Prostate gland (tissue), 2 donors: Measurements from ENCODE around the gene YIF1A. TPM values are rescaled to one million over a fixed set of nuclear protein-coding genes. Genes with fewer than 3 reads are reported as not detected.

Experiments used
- DNase-seq: peaks from one replicate; pipeline ENCODE4 v3.0.0-alpha.2; 2019; ENCODE audit warnings: low spot score
- H3K27ac ChIP-seq, 2 donors: fragments of 200-600 bp; sonication (generic); 2 replicates each; pipeline ENCODE4 v1.5.1; 2017 to 2019
- H3K27me3 ChIP-seq: fragments of 200-600 bp; sonication (generic); replicated peaks from 2 replicates; pipeline ENCODE4 v1.5.1; 2019; ENCODE audit not compliant: insufficient read depth
- H3K36me3 ChIP-seq, 2 donors: fragments of 200-600 bp; sonication (generic); 1 replicate in 1 of 2; 2 replicates in 1 of 2; pipeline versions ENCODE4 v1.5.1 to v1.8.1; 2017 to 2019
- H3K4me1 ChIP-seq: fragments of 200-600 bp; sonication (generic); replicated peaks from 2 replicates; pipeline ENCODE4 v1.5.1; 2019
- H3K4me3 ChIP-seq, 2 donors: fragments of 200-600 bp; sonication (generic); 2 replicates each; pipeline ENCODE4 v1.5.1; 2017 to 2019
- H3K9me3 ChIP-seq: fragments of 200-600 bp; sonication (generic); 2 replicates; pipeline ENCODE4 v1.5.1; 2017
- CTCF ChIP-seq, 4 experiments: fragments of 200-600 bp in 2 of 4; fragments of 450-650 bp in 2 of 4; sonication (generic) in 2 of 4; IDR thresholded peaks; 1 replicate in 3 of 4; 2 replicates in 1 of 4; pipeline ENCODE4 v1.5.1; 2016 to 2019; ENCODE audit warnings: antibody characterized with exemption in 4 of 4, mild to moderate bottlenecking in 2 of 4, moderate library complexity in 2 of 4
- POLR2A ChIP-seq: fragments of 450-650 bp; IDR thresholded peaks from one replicate; pipeline ENCODE4 v1.6.1; 2016; ENCODE audit warnings: antibody characterized with exemption, mild to moderate bottlenecking
- POLR2AphosphoS5 ChIP-seq: sonication (generic); formaldehyde crosslinking; IDR thresholded peaks from one replicate; pipeline ENCODE4 v1.6.1; 2017; ENCODE audit warnings: antibody characterized with exemption
- WGBS: methylation state at CpG from one replicate; pipeline ENCODE4 v1.1.5; 2018; 5-methylcytosine and 5-hydroxymethylcytosine counted together
- intact Hi-C: fragments of 100-400 bp; cut with DNase I; formaldehyde crosslinking; loops from one replicate; pipeline ENCODE4 v1.14.2; 2022
- total RNA-seq, 2 donors: library from RNA; depleted of rRNA; stranded (reverse); fragments of >200 nt; gene quantifications; one replicate each; pipeline ENCODE4 v1.1.0, GENCODE V29; 2016

The YIF1A gene
- total RNA-seq, 2 donors from 2014 or later, result 92.6 to 112 TPM

- intact Hi-C loops, result loop anchor here (2.0 kb wide), 1 partner anchor 59 kb away; no protein-coding TSS in a partner anchor
- 40% methylated on average over 12 of the region's 20 CpGs for WGBS
- TF ChIP-seq POLR2A (no peak), CTCF (IDR thresholded peaks at IDR 0.05) (no peak), POLR2AphosphoS5 (no peak)
- Histone ChIP-seq H3K4me1 (peaks cover 4% of the 10 kb centered on the region), H3K36me3 (no peaks in the 10 kb centered on the region), H3K27ac (no peak overlapping the region), H3K4me3 (no peak overlapping the region), H3K9me3 (no peaks in the 10 kb centered on the region), H3K27me3 (no peaks in the 10 kb centered on the region)
- DNase-seq, result no peak
Observed at GRCh38 chr11:66281776-66282467, 7.0 kb downstream of the YIF1A start.

GRCh38 chr11:66281001-66281400 is 7.9 kb downstream of the YIF1A start:
- Histone ChIP-seq H3K36me3 (no peaks in the 10 kb centered on the region), H3K27ac (no peak overlapping the region), H3K9me3 (no peaks in the 10 kb centered on the region), H3K4me1 (peaks cover 4% of the 10 kb centered on the region), H3K4me3 (no peak overlapping the region), H3K27me3 (no peaks in the 10 kb centered on the region)
- WGBS, result 90% methylated on average over 6 of the region's 6 CpGs
- TF ChIP-seq POLR2A, result no peak
- TF ChIP-seq POLR2AphosphoS5, result no peak
- no peak for TF ChIP-seq CTCF (IDR thresholded peaks at IDR 0.05)
- DNase-seq, result no peak
- intact Hi-C loops, result no loop called here

- Histone ChIP-seq H3K9me3 (no peaks in the 10 kb centered on the region), H3K27ac (no peak overlapping the region), H3K27me3 (no peaks in the 10 kb centered on the region), H3K36me3 (peaks cover 0 to 2% of the 10 kb centered on the region in 2 donors), H3K4me1 (peaks cover 4% of the 10 kb centered on the region), H3K4me3 (no peak overlapping the region)
- TF ChIP-seq CTCF (IDR thresholded peaks at IDR 0.05) (no peak), POLR2A (no peak), POLR2AphosphoS5 (no peak)
- 90% methylated on average over 14 of the region's 14 CpGs for WGBS
- DNase-seq, result no peak
- intact Hi-C loops, result no loop called here
Observed at GRCh38 chr11:66280428-66280827, 8.5 kb downstream of the YIF1A start.

GRCh38 chr11:66279092-66279734 is 9.7 kb downstream of the YIF1A start:
- intact Hi-C loops, result no loop called here
- DNase-seq, result no peak
- 75% methylated on average over 15 of the region's 15 CpGs for WGBS

More at GRCh38 chr11:66279092-66279734, 9.7 kb downstream of the YIF1A start:
- H3K27me3 ChIP-seq, result no peaks in the 10 kb centered on the region
- no peaks in the 10 kb centered on the region for H3K9me3 ChIP-seq
- H3K4me3 ChIP-seq, result no peak overlapping the region
- no peak for TF ChIP-seq POLR2A
- TF ChIP-seq POLR2AphosphoS5, result no peak
- TF ChIP-seq CTCF (IDR thresholded peaks at IDR 0.05), result no peak
- H3K36me3 ChIP-seq, result peaks cover 0 to 11% of the 10 kb centered on the region in 2 donors
- peaks cover 4% of the 10 kb centered on the region for H3K4me1 ChIP-seq
- H3K27ac ChIP-seq, result no peak overlapping the region
